DND-41 (cell line): Measurements from ENCODE around the gene FHIT.

Source experiments
- CTCF ChIP-seq: IDR thresholded peaks from 2 replicates; pipeline ENCODE4 v1.5.1; 2012; ENCODE audit warnings: borderline replicate concordance, low read length, moderate library complexity, mild to moderate bottlenecking; ENCODE audit not compliant: poor library complexity, severe bottlenecking; ENCODE audit errors: extremely low read depth
- EZH2 ChIP-seq: IDR thresholded peaks from 3 replicates; pipeline ENCODE4 v1.6.1; 2012; ENCODE audit warnings: borderline replicate concordance, low read depth, mild to moderate bottlenecking, moderate library complexity, low read length, inconsistent platforms; ENCODE audit not compliant: severe bottlenecking

DNA sequence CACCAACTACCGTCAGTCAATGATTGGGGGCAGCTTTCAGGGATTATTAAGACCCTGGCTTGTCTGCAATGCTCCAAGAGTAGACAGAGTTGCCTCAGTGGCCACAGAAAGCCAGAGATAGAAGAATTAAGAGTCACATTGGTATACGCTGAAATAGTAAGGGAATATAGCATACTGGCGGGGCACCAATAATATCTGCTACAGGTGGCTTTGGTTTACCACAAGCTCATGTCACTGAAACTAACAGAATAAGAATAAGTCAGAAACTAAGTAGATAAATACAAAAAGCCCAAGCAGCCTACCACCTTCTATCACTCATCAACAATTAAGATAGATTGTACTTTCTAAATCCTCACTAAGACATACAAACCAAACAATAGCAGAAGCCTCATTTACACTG is 2.5 kb upstream of the FHIT start:
- TF ChIP-seq CTCF (no peak), EZH2 (no peak)
